ENCODE data around the gene SP110. TPM values are rescaled to one million over a fixed set of nuclear protein-coding genes. Genes with fewer than 3 reads are reported as not detected.

Gene SP110
- total RNA-seq, 2 donors from 2014 or later: 28.0 to 73.5 TPM

DNA sequence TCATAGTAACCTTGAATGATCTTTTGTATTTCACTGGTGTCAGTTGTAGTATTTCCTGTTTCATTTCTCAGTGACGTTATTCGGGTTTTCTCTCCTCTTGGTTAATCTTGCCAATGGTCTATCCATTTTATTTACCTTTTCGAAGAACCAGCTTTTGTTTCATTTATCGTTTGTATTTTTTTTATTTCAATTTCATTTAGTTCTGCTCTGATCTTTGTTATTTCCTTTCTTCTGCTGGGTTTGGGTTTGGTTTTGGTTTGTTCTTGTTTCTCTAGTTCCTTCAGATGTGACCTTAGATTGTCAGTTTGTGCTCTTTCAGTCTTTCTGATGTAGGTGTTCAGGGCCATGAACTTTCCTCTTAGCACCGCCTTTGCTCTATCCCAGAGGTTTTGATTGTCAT is 42.5 kb upstream of the SP110 start:
- H3K9me3 ChIP-seq: no peaks in the 10 kb centered on the region
- DNase-seq (ENCODE audit: low spot score) (no peak), ATAC-seq (ENCODE audit: insufficient number of reproducible peaks, low FRiP score, low read depth) (no peak)
- no peaks in the 10 kb centered on the region for H3K4me1 ChIP-seq (ENCODE audit: control insufficient read depth in 1 of 2, low read depth in 2 of 2)
- no peaks in the 10 kb centered on the region for H3K36me3 ChIP-seq
- TF ChIP-seq, protein P1, sequence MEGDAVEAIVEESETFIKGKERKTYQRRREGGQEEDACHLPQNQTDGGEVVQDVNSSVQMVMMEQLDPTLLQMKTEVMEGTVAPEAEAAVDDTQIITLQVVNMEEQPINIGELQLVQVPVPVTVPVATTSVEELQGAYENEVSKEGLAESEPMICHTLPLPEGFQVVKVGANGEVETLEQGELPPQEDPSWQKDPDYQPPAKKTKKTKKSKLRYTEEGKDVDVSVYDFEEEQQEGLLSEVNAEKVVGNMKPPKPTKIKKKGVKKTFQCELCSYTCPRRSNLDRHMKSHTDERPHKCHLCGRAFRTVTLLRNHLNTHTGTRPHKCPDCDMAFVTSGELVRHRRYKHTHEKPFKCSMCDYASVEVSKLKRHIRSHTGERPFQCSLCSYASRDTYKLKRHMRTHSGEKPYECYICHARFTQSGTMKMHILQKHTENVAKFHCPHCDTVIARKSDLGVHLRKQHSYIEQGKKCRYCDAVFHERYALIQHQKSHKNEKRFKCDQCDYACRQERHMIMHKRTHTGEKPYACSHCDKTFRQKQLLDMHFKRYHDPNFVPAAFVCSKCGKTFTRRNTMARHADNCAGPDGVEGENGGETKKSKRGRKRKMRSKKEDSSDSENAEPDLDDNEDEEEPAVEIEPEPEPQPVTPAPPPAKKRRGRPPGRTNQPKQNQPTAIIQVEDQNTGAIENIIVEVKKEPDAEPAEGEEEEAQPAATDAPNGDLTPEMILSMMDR (IDR thresholded peaks at IDR 0.05): no peak
- H3K4me3 ChIP-seq: no peak overlapping the region
- no peaks in the 10 kb centered on the region for H3K27me3 ChIP-seq (replicated peaks; ENCODE audit: insufficient read depth)
- H3K27ac ChIP-seq: no peak overlapping the region

DNA sequence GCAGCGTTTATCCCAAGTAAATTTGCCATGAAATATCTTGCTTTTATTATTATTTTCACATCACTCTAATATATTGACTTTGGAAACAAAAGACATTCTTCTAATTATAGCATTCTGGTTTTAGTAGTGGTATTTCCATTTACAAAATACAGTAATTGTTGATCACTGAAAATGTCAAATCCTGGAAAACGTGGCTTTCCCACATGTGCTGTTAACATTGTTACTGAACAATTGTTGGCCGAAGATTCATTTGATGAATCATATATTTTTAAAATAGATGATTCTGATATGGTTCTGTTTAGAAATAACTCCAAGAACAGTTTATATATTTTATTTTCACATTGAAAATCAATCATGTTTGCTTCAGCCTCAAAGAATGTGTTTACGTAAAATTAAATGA is 38.7 kb upstream of the SP110 start:
- DNase-seq (ENCODE audit: low spot score): no peak
- no peak for ATAC-seq (ENCODE audit: insufficient number of reproducible peaks, low FRiP score, low read depth)
- H3K9me3 ChIP-seq: no peaks in the 10 kb centered on the region
- no peaks in the 10 kb centered on the region for H3K27me3 ChIP-seq (replicated peaks; ENCODE audit: insufficient read depth)
- no peak overlapping the region for H3K4me3 ChIP-seq
- TF ChIP-seq, protein P1 (IDR thresholded peaks at IDR 0.05): no peak
- H3K27ac ChIP-seq: no peak overlapping the region
- no peaks in the 10 kb centered on the region for H3K4me1 ChIP-seq (ENCODE audit: control insufficient read depth in 1 of 2, low read depth in 2 of 2)
- H3K36me3 ChIP-seq: no peaks in the 10 kb centered on the region

DNA sequence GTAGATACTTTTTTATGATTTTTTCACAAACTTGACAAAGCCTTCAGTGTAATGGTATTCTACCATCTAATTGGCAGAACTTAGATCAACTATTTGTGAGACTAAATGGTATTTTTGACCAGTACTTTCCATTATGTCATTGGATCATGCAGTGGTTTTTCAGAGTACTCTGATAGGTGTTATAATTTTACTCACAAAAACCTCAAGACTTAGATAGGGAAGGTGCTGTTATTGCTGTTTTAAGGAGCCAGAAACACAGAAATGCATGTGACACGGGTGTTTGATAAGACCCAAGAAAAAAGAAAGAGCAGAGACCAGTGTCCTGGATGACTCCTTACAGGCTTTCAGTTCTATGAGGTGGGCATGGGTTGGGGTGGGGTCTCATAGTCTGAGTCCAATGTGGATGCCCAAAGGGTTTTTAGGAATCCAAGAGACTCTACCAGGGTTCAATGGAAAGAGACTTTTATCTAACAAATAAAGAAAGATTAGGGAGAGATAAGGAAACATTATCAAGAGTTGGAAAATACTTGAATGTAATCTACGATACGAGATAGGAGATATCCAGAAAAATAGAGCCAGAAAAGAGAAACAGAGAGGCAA is 37.0 kb upstream of the SP110 start:
- no peaks in the 10 kb centered on the region for H3K4me1 ChIP-seq (ENCODE audit: control insufficient read depth in 1 of 2, low read depth in 2 of 2)
- no peaks in the 10 kb centered on the region for H3K36me3 ChIP-seq
- no peak for ATAC-seq (ENCODE audit: insufficient number of reproducible peaks, low FRiP score, low read depth)

DNA sequence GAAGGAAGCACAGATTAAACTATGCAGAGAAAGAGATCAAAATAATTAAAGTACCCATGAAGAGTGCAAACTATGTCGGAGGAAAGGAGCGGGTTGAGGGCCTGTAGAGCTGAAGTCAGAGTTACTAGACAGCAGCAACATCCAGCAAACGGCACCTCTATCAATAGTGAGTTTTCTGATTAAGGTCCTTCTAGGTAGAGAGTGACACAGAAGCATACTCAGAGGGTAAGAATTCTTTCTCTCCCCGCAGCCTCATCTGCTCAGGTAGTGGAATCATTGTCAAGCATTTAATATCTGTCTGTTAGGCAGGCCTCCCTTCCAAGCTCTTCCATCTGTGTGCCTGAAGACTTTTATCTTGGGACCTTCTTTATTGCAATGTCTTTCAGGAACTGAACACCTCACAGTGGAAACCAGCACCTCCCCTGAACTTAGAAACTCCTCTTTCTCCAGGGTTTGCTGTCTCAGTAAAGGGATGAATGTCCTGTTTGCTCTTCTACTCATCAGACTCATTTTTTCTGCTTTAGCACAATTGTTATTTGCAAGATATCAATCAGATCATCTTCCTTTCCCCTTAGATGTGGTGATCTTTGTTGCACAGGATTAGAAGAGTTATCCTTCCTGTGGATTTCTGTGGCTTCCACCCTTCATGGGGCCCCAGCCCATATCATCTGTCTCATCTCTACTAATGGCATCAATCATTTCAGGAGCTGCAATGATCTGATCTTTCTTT is 34.5 kb upstream of the SP110 start:
- Histone ChIP-seq H3K4me3 (no peak overlapping the region), H3K36me3 (no peaks in the 10 kb centered on the region), H3K9me3 (no peaks in the 10 kb centered on the region), H3K27ac (no peak overlapping the region), H3K4me1 (ENCODE audit: control insufficient read depth in 1 of 2, low read depth in 2 of 2) (no peaks in the 10 kb centered on the region), H3K27me3 (replicated peaks; ENCODE audit: insufficient read depth) (no peaks in the 10 kb centered on the region)
- DNase-seq (ENCODE audit: low spot score) (no peak), ATAC-seq (ENCODE audit: insufficient number of reproducible peaks, low FRiP score, low read depth) (no peak)
- TF ChIP-seq, protein P1 (IDR thresholded peaks at IDR 0.05): no peak

More for the DNA sequence above, 37.0 kb upstream of the SP110 start:
- no peaks in the 10 kb centered on the region for H3K27me3 ChIP-seq (replicated peaks; ENCODE audit: insufficient read depth)
- no peak overlapping the region for H3K27ac ChIP-seq
- DNase-seq (ENCODE audit: low spot score): no peak
- no peaks in the 10 kb centered on the region for H3K9me3 ChIP-seq
- TF ChIP-seq, protein P1 (IDR thresholded peaks at IDR 0.05): no peak
- H3K4me3 ChIP-seq: no peak overlapping the region

DNA sequence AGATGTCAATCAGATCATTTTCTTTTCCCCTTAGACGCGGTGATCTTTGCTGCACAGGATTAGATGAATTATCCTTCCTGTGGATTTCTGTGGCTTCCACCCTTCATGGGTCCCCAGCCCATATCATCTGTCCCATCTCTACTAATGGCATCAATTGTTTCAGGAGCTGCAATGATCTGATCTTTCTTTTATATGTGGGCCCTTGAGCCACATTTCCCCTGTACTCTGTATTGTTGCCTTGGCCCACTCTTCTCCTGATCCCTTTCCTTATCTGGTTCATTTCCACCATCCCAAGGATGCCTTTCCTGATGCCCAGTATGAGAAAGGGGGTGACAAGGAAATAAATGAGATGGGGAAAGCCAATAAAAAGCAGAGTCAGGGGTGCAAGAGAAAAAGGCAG is 30.4 kb upstream of the SP110 start:
- Histone ChIP-seq H3K27me3 (replicated peaks; ENCODE audit: insufficient read depth) (no peaks in the 10 kb centered on the region), H3K27ac (no peak overlapping the region), H3K36me3 (no peaks in the 10 kb centered on the region), H3K4me3 (no peak overlapping the region), H3K4me1 (ENCODE audit: control insufficient read depth in 1 of 2, low read depth in 2 of 2) (no peaks in the 10 kb centered on the region), H3K9me3 (no peaks in the 10 kb centered on the region)
- ATAC-seq (ENCODE audit: insufficient number of reproducible peaks, low FRiP score, low read depth) (no peak), DNase-seq (ENCODE audit: low spot score) (no peak)
- TF ChIP-seq, protein P1 (IDR thresholded peaks at IDR 0.05): no peak
